IMR-90 (cell line): ENCODE measurements around the gene CPA5. TPM values are rescaled to one million over a fixed set of nuclear protein-coding genes. Genes with fewer than 3 reads are reported as not detected.

ENCODE experiments used
- ATAC-seq: fragments of 200-7000 bp; cut with Tn5 transposase; 2 replicates; pipeline ENCODE4 v1.9.1; 2020; ENCODE audit warnings: low read depth, mild to moderate bottlenecking, moderate library complexity
- BruUV-seq: library from RNA; stranded (reverse); fragments of 400-500 nt; replicated peaks from 2 replicates; lab custom pipeline; 2021; lab: Mats Ljungman, UMichigan
- CTCF ChIA-PET: fragments of 300-600 bp; formaldehyde crosslinking; extraction: SDS; loops from one replicate; lab custom pipeline; 2021; ENCODE audit warnings: antibody characterized with exemption; lab: Yijun Ruan, JAX
- POLR2A ChIA-PET: fragments of 300-600 bp; sonication (Branson Sonifier 250); formaldehyde crosslinking; loops from one replicate; lab custom pipeline; 2022; ENCODE audit warnings: antibody characterized with exemption; ENCODE audit not compliant: unreplicated experiment; lab: Charles Lee
- DNase-seq: peaks from one replicate; pipeline ENCODE4 v3.0.0; 2013
- H2AFZ ChIP-seq: replicated peaks from 2 replicates; pipeline ENCODE3; 2013; ENCODE audit warnings: low read length, mild to moderate bottlenecking; ENCODE audit not compliant: poor library complexity
- H2AK5ac ChIP-seq: 2 replicates; pipeline ENCODE4 v1.6.1; 2013; ENCODE audit warnings: low read depth, low read length, inconsistent platforms
- H2AK9ac ChIP-seq: replicated peaks from 2 replicates; pipeline ENCODE3; 2013; ENCODE audit warnings: mild to moderate bottlenecking, low read depth, low read length, moderate library complexity; ENCODE audit not compliant: poor library complexity
- H2BK120ac ChIP-seq: 2 replicates; pipeline ENCODE4 v1.6.1; 2013; ENCODE audit warnings: low read depth, low read length, inconsistent platforms
- H2BK15ac ChIP-seq: 3 replicates; pipeline ENCODE4 v1.6.1; 2013; ENCODE audit warnings: low read depth, low read length, inconsistent platforms
- H2BK20ac ChIP-seq: 2 replicates; pipeline ENCODE4 v1.6.1; 2013; ENCODE audit warnings: low read depth, mild to moderate bottlenecking, inconsistent platforms, low read length, moderate library complexity
- H2BK5ac ChIP-seq: 2 replicates; pipeline ENCODE4 v1.6.1; 2013; ENCODE audit warnings: mild to moderate bottlenecking, low read depth, low read length, inconsistent platforms; ENCODE audit not compliant: poor library complexity, severe bottlenecking
- H3K14ac ChIP-seq: replicated peaks from 2 replicates; pipeline ENCODE4 v1.6.1; 2013; ENCODE audit warnings: low read depth, low read length, inconsistent platforms
- H3K18ac ChIP-seq: 2 replicates; pipeline ENCODE4 v1.6.1; 2013; ENCODE audit warnings: low read depth, low read length, control low read depth
- H3K23ac ChIP-seq: 2 replicates; pipeline ENCODE4 v1.6.1; 2013; ENCODE audit warnings: low read depth, low read length, inconsistent platforms
- H3K27ac ChIP-seq: 2 replicates; pipeline ENCODE4 v1.5.1; 2013; ENCODE audit warnings: mild to moderate bottlenecking, control low read depth, low read length; ENCODE audit not compliant: insufficient read depth
- H3K27me3 ChIP-seq: 2 replicates; pipeline ENCODE4 v1.6.1; 2013; ENCODE audit warnings: low read length; ENCODE audit not compliant: control insufficient read depth, insufficient read depth
- H3K36me3 ChIP-seq: 2 replicates; pipeline ENCODE4 v1.6.1; 2013; ENCODE audit warnings: low read length, mixed read lengths; ENCODE audit not compliant: control insufficient read depth, insufficient read depth
- H3K4ac ChIP-seq: 2 replicates; pipeline ENCODE4 v1.6.1; 2013; ENCODE audit warnings: low read depth, low read length, inconsistent platforms
- H3K4me1 ChIP-seq: 2 replicates; pipeline ENCODE4 v1.6.1; 2013; ENCODE audit warnings: low read length, mixed read lengths; ENCODE audit not compliant: control insufficient read depth, insufficient read depth
- H3K4me2 ChIP-seq: 2 replicates; pipeline ENCODE4 v1.6.1; 2013; ENCODE audit warnings: low read depth, mild to moderate bottlenecking, control low read depth, low read length, moderate library complexity
- H3K4me3 ChIP-seq: 2 replicates; pipeline ENCODE4 v1.5.1; 2013; ENCODE audit warnings: low read depth, mild to moderate bottlenecking, control low read depth, low read length, moderate library complexity; ENCODE audit not compliant: insufficient read depth
- H3K56ac ChIP-seq: 2 replicates; pipeline ENCODE4 v1.6.1; 2013; ENCODE audit warnings: low read length, inconsistent platforms; ENCODE audit not compliant: insufficient read depth; ENCODE audit errors: extremely low read depth
- H3K79me1 ChIP-seq, 2 experiments: 2 replicates each; pipeline ENCODE4 v1.6.1; 2013; ENCODE audit warnings: low read length in 2 of 2, inconsistent platforms in 1 of 2, low read depth in 1 of 2
- H3K9ac ChIP-seq: 2 replicates; pipeline ENCODE4 v1.6.1; 2013; ENCODE audit warnings: low read depth, low read length, control low read depth
- H3K9me1 ChIP-seq: 2 replicates; pipeline ENCODE4 v1.6.1; 2013; ENCODE audit warnings: low read length, inconsistent platforms; ENCODE audit not compliant: insufficient read depth
- H3K9me3 ChIP-seq: 2 replicates; pipeline ENCODE4 v1.6.1; 2013; ENCODE audit warnings: low read length; ENCODE audit not compliant: control insufficient read depth, insufficient read depth
- H4K20me1 ChIP-seq: 2 replicates; pipeline ENCODE4 v1.6.1; 2013; ENCODE audit warnings: low read length, inconsistent platforms; ENCODE audit not compliant: insufficient read depth
- H4K5ac ChIP-seq: 2 replicates; pipeline ENCODE4 v1.6.1; 2013; ENCODE audit warnings: mild to moderate bottlenecking, low read depth, low read length, control low read depth
- H4K8ac ChIP-seq, 2 experiments: 2 replicates each; pipeline ENCODE4 v1.6.1; 2013; ENCODE audit warnings: low read depth in 2 of 2, low read length in 2 of 2, control low read depth in 1 of 2, inconsistent platforms in 1 of 2
- H4K91ac ChIP-seq: 2 replicates; pipeline ENCODE4 v1.6.1; 2013; ENCODE audit warnings: low read depth, low read length, inconsistent platforms; ENCODE audit not compliant: insufficient read depth
- MAFK ChIP-seq: IDR thresholded peaks from 2 replicates; pipeline ENCODE4 v1.6.1; 2012; ENCODE audit warnings: low read depth, low read length, improper control_type of control experiment
- WGBS, 2 experiments: methylation state at CpG; one replicate each; pipeline versions ENCODE4 v1.1.5 to v1.1.7; 2013; ENCODE audit warnings: missing lambda C conversion rate in 2 of 2; ENCODE audit not compliant: insufficient read length in 1 of 2; ENCODE audit errors: extremely low coverage in 2 of 2; 5-methylcytosine and 5-hydroxymethylcytosine counted together
- dilution Hi-C: fragments of 300-500 bp; cut with HindIII; formaldehyde crosslinking; loops from one replicate; pipeline ENCODE4 v1.14.3; 2018; ENCODE audit warnings: low sequenced_read_pairs; ENCODE audit not compliant: unreplicated experiment
- in situ Hi-C: fragments of 300-500 bp; cut with MboI; formaldehyde crosslinking; loops from 3 replicates; pipeline ENCODE4 v1.14.3; 2019; ENCODE audit warnings: low sequenced_read_pairs, inconsistent platforms, mixed read lengths
- intact Hi-C: fragments of 100-400 bp; cut with micrococcal nuclease; formaldehyde crosslinking; loops from 2 replicates; pipeline ENCODE4 v1.10.0; 2022
- polyA plus RNA-seq, 3 experiments: library from polyadenylated mRNA; depleted of rRNA; stranded (reverse); fragments of >200 nt; gene quantifications; 2 replicates each; pipeline ENCODE4 v1.2.3, GENCODE V29; 2012; ENCODE audit warnings: low replicate concordance in 1 of 3
- total RNA-seq: library from RNA; depleted of rRNA; stranded (reverse); fragments of >200 nt; gene quantifications from 2 replicates; pipeline ENCODE4 v1.2.3, GENCODE V29; 2012

CPA5 gene
- total and polyA plus RNA-seq, 2 of the 4 experiments (the other 2 are of a cell fraction) = under 0.01 to 0.86 TPM

GRCh38 chr7:130353196-130353595 is 8.6 kb downstream of the CPA5 start:
- peak overlapping the region; percentile 99 for H2AK5ac ChIP-seq
- dilution Hi-C loops (no loop called here), in situ Hi-C loops (no loop called here), intact Hi-C loops (loop anchor here (10.0 kb wide), 1 partner anchor 142 kb away; the partner anchor contains the start of gene MEST)
- 0 out of 2 replicates have a peak overlapping the region, but pooled peaks have one; percentile 53 for H3K4me2 ChIP-seq
- WGBS, 2 experiments = 80% methylated on average over 6 of the region's 7 CpGs; no CpG with 5 or more reads in 1 of the 2 experiments
- CTCF ChIA-PET = interaction anchor here (0.6 kb wide), 1 partner anchor 8 kb away, joined by 3 read pairs; no protein-coding TSS in a partner anchor
- H4K5ac ChIP-seq = peak overlapping the region; percentile 95
- DNase-seq (no peak), ATAC-seq (no peak)
- H2BK120ac ChIP-seq = peak overlapping the region; percentile 92
- H2AK9ac ChIP-seq = peak overlapping the region; percentile 97
- H2BK15ac ChIP-seq = peak overlapping the region; percentile 98
- peak overlapping the region; percentile 94 for H4K91ac ChIP-seq
- no TSS peak for BruUV-seq
- no peaks in the 10 kb centered on the region for H4K20me1 ChIP-seq
- peak overlapping the region; percentile 93 for H3K4ac ChIP-seq
- TF ChIP-seq MAFK = no peak
- peak overlapping the region; percentile 93 for H3K18ac ChIP-seq
- peak overlapping the region; percentile 70 for H3K14ac ChIP-seq
- peak overlapping the region; percentile 87 for H2BK5ac ChIP-seq
- POLR2A ChIA-PET = no interaction called here
- H3K36me3 ChIP-seq = no peaks in the 10 kb centered on the region
- H3K9me1 ChIP-seq = peaks cover 25% of the 10 kb centered on the region
- H4K8ac ChIP-seq = peak overlapping the region; percentile 82 to 90
- H3K4me1 ChIP-seq = peaks cover 29% of the 10 kb centered on the region
- no peak overlapping the region for H3K4me3 ChIP-seq
- no peaks in the 10 kb centered on the region for H3K27me3 ChIP-seq
- no peak overlapping the region for H3K9ac ChIP-seq
- H2BK20ac ChIP-seq = peak overlapping the region; percentile 97
- H3K79me1 ChIP-seq = peaks cover 0 to 6% of the 10 kb centered on the region in 2 experiments; a peak in 1 of 4 replicates
- H3K27ac ChIP-seq = peak overlapping the region; percentile 83
- peak overlapping the region; percentile 37; the same call in 1 of the 2 replicates for H3K23ac ChIP-seq
- no peak overlapping the region for H3K56ac ChIP-seq
- H2AFZ ChIP-seq = peak overlapping the region; percentile 68
- H3K9me3 ChIP-seq = no peaks in the 10 kb centered on the region
